GM12873 (cell line): ENCODE measurements around the gene MYL2.

Experiments used
- CTCF ChIP-seq: IDR thresholded peaks from 2 replicates; pipeline ENCODE4 v1.5.1; 2012; ENCODE audit warnings: low read depth, mild to moderate bottlenecking, moderate library complexity, low read length, control low read depth; ENCODE audit not compliant: insufficient read depth; ENCODE audit errors: missing control alignments

MYL2 gene

GRCh38 chr12:110906516-110906915, 13.9 kb downstream of the MYL2 start:
- no peak for TF ChIP-seq CTCF

GRCh38 chr12:110906083-110906482, 14.3 kb downstream of the MYL2 start:
- TF ChIP-seq CTCF = peak; percentile 51

DNA sequence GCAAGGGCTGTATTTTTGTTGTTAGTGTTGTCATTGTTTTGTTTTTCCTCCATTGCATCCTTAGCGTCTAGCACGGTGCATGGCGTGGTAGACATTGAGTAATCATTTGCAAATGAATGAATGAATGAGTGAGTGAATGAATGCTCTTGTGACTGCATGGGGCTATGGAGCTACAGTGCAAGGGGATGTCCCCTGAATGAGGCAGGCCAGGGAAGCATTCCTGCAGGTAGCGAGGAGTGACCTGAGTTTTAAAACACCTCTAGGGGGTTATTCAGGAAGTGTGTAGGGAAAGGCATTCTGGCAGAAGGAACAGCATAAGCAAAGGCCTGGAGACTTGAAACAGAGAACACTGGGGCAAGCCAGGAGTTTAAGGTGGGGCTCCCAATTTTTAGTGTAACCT, 16.9 kb downstream of the MYL2 start:
- TF ChIP-seq CTCF = no peak

- TF ChIP-seq CTCF = no peak
Observed at GRCh38 chr12:110901401-110901800, 19.0 kb downstream of the MYL2 start.

GRCh38 chr12:110896559-110896958, 23.8 kb downstream of the MYL2 start:
- TF ChIP-seq CTCF = no peak

DNA sequence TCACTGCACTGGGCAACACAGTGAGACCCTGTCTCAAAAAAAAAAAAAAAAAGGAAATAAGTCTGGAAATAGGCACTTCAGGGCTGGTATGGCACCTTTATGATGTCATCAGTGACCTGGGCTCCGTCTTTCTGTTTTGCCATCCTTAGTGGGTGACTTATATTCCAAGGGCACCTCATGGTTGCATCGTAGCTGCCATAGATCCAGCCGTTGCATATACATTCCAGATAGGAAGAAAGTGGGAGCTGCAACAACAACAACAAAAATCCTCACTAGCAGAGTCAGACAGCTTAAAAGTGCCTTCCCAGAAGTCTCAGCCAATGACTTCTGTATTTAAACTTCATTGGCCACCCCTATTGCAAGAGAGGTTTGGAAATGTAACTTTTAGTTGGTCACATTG, 26.4 kb downstream of the MYL2 start:
- TF ChIP-seq CTCF = no peak

- no peak for TF ChIP-seq CTCF
Observed at GRCh38 chr12:110889361-110889760, 31.0 kb downstream of the MYL2 start.

DNA sequence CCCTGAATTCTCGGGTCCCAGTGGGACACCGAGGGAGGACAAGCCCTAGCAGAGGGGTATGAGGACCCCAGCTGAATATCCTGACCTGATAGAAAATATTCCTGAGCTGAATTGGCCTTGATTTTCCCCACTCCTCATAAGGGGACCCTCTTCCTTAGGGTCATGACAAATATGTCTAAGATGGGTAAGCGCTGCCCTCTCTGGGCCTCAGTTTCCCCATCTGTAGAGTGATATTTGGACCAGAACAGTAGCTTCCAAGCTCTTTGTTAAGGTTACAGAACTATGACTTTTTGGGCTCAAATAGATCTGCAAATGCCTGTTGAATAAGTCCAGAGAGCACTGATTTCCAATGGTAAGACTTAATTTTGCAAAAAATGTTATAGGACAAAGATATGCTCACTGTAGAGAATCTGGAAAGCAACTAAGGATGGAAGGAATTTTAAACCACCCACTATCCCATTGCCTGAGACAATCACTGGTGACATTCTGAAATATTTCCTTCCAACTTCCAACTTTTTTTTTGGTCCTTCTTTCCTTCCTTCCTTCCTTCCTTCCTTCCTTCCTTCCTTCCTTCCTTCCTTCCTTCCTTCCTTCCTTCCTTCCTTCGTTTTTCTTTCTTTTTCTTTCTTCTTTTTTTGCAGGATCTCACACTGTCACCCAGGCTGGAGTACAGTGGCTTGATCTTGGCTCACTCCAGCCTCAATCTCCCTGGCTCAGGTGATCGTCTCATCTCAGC, 32.0 kb downstream of the MYL2 start:
- no peak for TF ChIP-seq CTCF
